Putamen (tissue), 1 donor: ENCODE results near the gene PTK7.

ENCODE experiments used
- DNase-seq: peaks from one replicate; pipeline ENCODE4 v3.0.0-alpha.2; 2016; ENCODE audit warnings: low spot score

Gene PTK7

GRCh38 chr6:43180058-43180457, 103.9 kb downstream of the PTK7 start:
- no peak for DNase-seq

- DNase-seq, result no peak
Measured at GRCh38 chr6:43180985-43181384, 104.9 kb downstream of the PTK7 start.

- no peak for DNase-seq
Measured at GRCh38 chr6:43181621-43181941, 105.5 kb downstream of the PTK7 start.

GRCh38 chr6:43181942-43182860, 106.1 kb downstream of the PTK7 start, which contains the start of gene CUL9:
Gene CUL9 (plus strand): TSS chr6:43182196. CDS start chr6:43184311, 2,115 bp downstream.
- DNase-seq, result peak; percentile 84

- DNase-seq, result no peak
Measured at GRCh38 chr6:43183441-43183840, 107.3 kb downstream of the PTK7 start.

GRCh38 chr6:43184268-43184985, 108.3 kb downstream of the PTK7 start:
- peak; percentile 28 for DNase-seq

GRCh38 chr6:43185391-43185985, 109.4 kb downstream of the PTK7 start:
- no peak for DNase-seq

- DNase-seq, result no peak
Measured at GRCh38 chr6:43186019-43186418, 109.9 kb downstream of the PTK7 start.

- no peak for DNase-seq
Measured at GRCh38 chr6:43186706-43187105, 110.6 kb downstream of the PTK7 start.

GRCh38 chr6:43187821-43188220, 111.7 kb downstream of the PTK7 start:
- no peak for DNase-seq

GRCh38 chr6:43188426-43188825, 112.3 kb downstream of the PTK7 start:
- DNase-seq, result no peak

GRCh38 chr6:43189776-43190304, 113.7 kb downstream of the PTK7 start:
- no peak for DNase-seq

GRCh38 chr6:43192911-43193310, 116.8 kb downstream of the PTK7 start:
- DNase-seq, result no peak

GRCh38 chr6:43193929-43194328, 117.8 kb downstream of the PTK7 start:
- no peak for DNase-seq

GRCh38 chr6:43196337-43196736, 120.2 kb downstream of the PTK7 start:
- no peak for DNase-seq

GRCh38 chr6:43199912-43200311, 123.8 kb downstream of the PTK7 start:
- no peak for DNase-seq

GRCh38 chr6:43200541-43200940, 124.4 kb downstream of the PTK7 start:
- DNase-seq, result no peak

- DNase-seq, result no peak
Measured at GRCh38 chr6:43202451-43202850, 126.3 kb downstream of the PTK7 start.

- DNase-seq, result no peak
Measured at GRCh38 chr6:43203029-43203717, 127.1 kb downstream of the PTK7 start.

- no peak for DNase-seq
Measured at GRCh38 chr6:43203718-43204095, 127.6 kb downstream of the PTK7 start.

GRCh38 chr6:43204271-43205105, 128.4 kb downstream of the PTK7 start:
- no peak for DNase-seq
